Measurements from ENCODE around the gene AIRE.

The AIRE gene

DNA sequence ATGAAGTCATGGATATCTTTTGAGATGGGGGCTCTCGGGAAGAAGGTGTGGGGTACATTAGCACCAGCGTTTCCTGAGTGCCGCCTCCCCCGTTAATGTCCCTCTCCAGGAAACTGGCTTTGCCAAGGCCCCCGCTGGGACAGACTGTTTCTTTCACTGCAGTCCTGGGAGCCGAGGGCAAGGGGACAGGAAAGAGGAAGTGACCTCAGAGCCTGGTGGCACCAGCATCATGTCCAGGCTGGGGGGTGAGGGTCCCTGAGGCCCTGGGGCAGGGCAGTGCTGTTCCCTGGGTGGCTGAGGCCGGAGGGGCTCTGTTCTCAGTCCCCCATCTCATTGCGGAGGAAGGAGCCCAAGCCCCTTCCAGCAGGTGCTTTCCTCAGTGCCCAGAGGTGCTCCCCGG, 20.0 kb downstream of the AIRE start:
- DNase-seq (ENCODE audit: low read depth) = no peak

DNA sequence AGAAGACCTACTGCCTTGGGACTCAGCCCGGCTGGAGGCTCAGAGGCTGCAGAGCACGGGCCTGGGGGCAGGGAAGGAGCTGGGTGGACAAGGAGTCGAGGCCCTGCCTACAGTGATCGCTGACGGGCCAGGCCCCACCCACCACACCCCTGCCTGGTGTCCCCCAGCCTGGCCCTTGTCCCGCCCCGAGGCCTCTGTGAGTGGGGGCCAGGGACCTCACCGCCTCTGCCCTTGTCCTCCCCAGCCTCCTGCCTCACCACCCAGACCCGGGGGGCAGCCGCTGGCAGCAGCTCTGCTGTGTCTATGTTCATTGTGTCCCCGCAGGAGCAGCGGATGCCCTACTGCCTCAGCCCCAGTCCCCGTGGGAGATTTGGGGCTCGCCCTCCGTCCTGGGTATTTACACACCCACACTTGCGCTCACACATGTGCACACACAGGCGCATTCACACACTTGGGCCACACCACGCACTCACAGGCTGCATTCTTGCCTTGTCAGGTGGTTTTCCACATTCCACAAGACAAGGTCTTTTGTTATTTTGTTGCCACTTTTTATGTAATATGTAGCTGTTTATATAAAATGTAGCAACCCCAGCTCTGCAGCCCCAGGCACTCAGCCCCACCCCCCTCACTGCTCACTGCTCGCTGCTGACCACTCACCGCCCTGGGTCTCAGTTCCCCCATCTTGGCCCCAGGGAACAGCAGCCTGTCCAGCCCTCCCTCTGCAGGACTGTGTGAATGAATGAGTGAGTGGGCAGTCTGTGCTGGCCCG, 21.4 kb downstream of the AIRE start:
- DNase-seq (ENCODE audit: low read depth) = no peak

DNA sequence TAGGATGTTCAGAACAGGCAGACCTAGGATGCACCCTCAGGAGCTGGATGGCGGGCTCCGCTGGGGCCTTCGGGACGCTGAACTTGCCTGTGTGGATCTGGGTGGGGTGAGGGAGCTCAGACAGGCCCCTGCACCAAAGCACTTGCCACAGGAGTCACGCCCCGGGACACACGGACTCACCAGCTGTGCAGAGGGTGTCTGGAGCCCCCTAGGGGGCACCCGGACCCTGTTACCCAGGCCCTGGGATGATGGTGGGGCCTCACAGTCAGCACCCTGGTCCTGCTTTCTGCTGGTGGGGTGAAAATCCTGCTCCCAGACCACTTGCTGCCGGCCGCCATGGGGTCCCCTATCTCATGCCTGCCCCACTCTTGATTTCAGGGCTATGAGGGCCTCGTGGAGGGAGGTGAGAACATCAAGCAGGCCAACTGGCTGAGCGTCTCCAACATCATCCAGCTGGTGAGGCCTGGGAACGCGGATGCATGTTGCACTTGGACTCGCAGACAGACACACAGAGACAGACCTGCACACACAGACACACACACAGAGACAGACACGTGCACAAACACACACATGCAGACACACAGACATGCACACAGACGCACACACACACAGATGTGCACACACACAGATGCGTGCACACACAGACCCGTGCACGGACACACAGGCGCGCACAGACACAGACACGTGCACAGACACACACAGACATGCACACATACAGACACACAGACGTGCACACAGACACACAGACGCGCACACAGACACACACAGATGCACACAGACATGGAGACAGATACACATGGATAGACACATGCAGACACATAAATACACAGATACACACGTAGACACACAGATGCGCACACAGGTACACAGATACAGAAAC, 25.2 kb downstream of the AIRE start:
- no peak for DNase-seq (ENCODE audit: low read depth)

DNA sequence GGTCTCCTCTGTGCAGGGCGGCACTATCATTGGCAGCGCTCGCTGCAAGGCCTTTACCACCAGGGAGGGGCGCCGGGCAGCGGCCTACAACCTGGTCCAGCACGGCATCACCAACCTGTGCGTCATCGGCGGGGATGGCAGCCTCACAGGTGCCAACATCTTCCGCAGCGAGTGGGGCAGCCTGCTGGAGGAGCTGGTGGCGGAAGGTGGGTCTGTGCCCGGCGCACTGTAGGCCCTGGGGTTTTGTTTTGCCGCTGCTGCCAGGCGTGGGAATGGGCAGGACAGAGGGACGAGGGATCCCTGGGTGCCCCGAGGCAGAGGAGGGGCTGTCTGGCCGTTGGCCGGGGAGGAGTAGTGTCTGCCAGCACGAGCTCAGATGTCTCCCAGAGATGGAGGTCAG, 26.4 kb downstream of the AIRE start:
- no peak for DNase-seq (ENCODE audit: low read depth)

DNA sequence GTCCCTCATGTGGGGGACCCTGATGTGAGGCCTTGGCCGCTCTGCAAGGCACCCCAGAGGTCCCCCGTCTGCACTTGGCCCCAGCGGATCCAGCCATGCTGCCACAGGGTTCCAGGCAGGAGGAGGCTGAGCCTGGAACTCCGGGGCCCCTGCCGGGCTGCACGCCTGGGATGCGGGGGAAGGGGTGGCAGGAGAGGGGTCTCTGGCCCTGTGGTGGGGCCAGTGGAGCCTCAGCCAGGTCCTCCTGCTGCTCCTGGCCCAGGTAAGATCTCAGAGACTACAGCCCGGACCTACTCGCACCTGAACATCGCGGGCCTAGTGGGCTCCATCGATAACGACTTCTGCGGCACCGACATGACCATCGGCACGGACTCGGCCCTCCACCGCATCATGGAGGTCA, 27.0 kb downstream of the AIRE start:
- DNase-seq (ENCODE audit: low read depth) = no peak

DNA sequence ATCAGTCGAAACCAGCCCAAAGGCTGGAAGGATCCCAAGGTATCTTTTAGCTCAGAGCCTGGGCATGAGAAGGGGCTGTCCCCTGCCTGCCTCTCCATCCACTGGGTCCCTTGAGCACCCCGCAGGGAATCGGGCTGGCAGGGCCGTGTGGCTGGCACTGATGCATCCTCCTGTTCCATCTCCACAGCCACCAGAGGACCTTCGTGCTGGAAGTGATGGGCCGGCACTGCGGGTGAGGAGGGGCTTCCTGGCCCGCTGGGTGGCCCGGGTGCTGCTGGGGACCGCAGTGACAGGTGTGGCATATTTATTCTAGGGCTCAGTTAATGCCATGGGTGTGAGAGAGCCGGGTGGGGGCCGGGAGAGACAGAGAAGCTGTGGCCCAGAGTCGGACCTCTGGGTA, 27.8 kb downstream of the AIRE start:
- no peak for DNase-seq (ENCODE audit: low read depth)

DNA sequence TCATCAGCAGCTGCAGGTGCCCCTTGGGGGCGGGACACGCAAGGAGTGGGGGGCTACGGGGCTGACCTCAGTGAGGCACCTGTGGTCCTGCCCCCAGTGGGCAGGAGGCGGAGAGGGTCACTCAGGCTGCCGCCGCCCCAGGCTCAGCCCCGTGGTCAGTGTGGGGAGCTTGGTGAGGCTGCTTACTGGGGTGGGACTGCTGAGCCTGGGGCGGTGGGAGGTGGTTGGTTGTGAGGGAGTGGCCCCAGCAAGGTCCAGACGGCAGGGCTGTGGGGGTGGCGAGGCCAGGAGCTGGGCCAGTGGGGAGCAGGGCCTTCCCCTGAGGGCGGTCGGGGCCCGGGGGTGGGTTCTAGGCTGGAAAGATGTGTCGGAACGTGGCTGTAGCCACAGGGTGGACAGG, 28.5 kb downstream of the AIRE start:
- no peak for DNase-seq (ENCODE audit: low read depth)

DNA sequence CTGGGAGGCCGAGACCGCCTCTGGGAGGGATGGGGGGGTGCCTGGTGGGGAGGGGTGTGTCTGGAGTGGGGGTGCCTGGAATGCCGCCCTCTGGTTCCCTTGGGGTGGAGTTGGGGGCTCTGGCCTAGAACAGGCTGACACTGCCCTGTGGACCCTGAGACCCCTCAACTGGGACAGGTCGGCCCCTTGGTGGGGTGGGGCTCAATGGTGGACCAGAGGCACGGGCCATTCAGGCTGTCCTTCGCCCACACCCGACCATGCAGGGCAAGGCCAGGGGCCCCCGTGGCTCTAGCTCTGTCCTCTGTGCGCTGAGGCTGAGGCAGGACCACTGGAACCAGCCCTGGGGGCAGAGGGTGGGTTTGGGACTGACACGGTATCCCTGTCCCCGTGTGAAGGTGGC, 28.9 kb downstream of the AIRE start:
- DNase-seq (ENCODE audit: low read depth) = no peak

DNA sequence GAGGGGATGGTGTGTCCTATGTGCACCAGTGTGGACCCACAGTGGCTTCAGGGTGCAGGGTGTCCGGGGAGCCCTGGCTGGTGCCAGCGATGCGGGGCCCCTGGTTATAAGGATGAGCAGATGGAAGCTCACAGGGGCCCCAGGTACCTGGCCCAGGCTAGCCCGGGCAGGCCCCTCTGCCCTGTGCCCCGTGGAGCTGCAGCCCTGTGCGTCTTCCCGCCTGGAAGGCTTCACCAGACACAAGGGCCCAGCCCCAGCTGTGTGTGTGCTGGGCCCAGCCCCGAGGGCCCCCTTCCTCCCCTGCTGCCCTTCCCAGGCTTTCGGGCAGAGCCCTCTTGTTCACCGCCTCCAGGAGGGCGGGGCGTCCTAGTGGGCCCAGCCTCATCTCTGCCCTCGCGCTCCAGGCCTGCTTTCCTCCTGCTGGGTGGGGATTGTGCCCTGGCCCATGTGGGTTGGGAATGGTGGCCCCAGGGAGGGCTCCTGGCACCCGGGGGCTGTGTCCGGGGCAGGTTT, 30.1 kb downstream of the AIRE start:
- no peak for DNase-seq (ENCODE audit: low read depth)

DNA sequence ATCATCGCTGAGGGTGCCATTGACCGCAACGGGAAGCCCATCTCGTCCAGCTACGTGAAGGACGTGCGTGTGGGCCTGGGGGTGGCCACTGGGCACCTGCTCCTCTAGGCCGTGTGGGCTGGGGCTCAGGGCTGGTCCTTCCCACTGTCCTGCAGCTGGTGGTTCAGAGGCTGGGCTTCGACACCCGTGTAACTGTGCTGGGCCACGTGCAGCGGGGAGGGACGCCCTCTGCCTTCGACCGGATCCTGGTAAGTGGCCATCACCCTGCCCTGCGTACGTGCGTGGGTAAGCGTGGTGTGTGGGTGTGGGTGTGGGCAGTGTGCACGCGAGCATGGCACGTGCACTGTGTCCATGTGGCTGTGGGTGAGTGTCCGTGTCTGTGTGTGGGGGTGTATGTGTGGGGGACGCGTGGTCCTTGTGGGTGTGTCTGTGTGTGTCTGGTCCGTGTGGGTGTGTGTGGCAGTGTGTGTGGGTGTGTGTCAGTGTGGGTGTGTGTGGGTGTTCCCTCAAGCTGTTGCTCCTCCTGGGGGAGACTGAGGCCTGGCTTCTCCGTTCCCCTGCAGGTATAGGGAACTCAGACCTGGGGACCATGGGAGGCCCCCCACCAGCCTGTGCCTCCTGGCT, 30.7 kb downstream of the AIRE start:
- DNase-seq (ENCODE audit: low read depth) = no peak

DNA sequence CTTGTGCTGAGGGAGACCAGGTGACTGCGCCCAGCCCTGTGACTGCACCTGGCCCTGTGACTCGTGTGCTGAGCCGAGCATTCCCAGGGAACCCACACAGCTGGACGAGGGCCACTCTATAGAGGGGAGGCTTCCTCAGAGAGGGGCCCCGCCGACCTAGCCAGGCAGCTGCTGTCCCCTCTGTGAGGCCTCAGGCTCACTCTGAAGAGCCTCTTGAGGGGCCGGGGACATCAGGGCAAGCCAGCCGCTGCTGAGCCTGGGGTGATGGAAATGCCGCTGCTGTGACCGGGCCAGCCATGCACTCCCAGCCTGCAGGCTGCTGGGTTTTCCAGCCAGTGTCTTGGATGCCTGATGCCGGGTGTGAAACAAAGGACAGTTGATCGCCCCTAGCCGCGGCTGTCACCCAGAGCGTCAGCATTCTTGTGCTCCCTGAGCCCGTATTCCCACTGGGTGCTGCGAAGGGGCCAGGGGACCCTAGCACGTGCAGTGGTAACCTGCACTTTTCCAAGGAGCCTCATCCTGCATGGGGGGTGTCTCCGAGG, 31.6 kb downstream of the AIRE start:
- DNase-seq (ENCODE audit: low read depth) = no peak

DNA sequence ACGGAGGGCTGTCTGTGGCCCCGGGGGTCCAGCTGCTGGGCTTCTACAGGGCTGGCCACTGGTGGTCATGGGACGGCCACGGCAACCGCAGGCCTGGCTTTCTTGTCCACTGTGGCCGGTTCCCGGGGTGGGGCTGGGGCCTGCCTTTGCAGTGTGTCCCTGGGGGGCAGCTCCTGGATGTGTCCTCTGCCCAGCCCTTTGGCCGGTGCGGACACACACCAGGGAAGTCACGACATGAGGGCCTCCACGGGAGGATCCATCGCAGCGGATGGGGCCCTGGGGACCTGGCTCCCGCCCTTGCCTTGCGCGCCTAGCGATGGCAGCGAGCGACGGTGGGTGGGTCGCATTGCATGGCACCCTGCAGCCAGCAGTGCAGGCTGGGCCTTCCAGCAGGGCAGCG, 32.2 kb downstream of the AIRE start:
- DNase-seq (ENCODE audit: low read depth) = no peak

DNA sequence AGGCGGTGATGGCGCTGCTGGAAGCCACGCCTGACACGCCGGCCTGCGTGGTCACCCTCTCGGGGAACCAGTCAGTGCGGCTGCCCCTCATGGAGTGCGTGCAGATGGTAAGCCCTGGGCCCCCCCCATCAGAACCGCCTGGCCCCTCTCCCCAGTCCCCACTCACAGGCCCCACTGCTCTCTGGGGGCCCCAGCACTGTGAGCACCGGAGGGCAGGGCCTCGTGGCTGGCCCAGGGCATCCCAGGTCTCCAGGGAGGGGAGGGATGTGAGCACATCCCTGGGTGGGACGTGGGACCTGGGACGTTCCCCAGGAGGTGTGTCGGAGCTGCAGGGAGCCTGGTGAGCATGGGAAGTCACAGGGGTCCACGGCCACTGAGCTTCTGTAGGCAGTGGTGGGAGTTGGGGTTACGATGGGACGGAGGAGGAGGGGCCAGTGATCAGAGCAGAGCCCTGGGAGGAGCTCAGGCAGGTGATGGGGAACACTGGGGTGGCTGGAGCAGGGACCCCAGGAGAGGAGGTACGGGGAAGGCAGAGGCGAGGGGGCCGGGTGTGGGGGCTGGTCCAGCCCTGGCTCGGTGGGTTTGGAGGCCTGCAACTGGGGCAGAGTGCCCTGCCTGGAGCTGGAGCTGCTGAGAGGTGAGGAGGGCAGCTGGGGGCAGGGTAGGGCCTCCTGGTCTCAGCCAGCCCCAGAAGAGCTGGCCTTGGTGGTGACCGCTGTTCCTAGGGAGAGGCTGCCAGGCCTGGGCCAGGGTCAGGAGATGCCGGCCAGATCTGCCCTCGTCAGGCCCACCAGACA, 33.0 kb downstream of the AIRE start:
- DNase-seq (ENCODE audit: low read depth) = no peak

DNA sequence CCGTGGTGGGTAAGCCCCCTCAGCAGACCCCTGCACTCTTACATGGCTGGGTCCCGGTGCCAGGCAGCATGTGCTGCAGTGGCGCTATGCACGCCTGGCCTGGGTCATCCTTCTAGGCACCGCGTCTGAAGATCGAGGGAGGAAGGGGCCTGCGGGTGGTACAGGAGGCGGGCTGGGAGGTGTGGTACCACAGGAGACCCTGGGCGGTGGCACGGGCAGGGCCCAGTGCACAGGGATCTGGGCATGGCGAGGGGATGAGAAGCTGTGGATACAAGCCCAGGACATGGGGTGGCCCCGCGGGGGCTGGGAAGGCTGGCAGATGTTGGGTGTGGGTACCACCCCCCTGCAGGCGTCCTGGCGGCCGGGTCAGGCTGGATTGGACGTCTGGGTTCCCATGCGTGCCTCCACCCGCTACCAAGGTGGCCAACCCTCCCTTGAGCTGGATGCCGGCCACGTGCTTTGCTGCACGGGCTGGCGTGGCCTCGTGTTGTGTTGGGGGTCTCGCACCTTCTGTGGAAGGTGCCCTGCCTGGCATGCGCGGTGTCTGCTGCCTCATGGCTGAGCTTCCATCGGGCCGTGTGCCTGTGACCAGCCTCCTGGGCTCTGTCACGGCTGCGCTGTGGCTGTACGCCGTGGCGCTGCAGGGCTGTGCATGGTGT, 33.9 kb downstream of the AIRE start:
- DNase-seq (ENCODE audit: low read depth) = no peak

DNA sequence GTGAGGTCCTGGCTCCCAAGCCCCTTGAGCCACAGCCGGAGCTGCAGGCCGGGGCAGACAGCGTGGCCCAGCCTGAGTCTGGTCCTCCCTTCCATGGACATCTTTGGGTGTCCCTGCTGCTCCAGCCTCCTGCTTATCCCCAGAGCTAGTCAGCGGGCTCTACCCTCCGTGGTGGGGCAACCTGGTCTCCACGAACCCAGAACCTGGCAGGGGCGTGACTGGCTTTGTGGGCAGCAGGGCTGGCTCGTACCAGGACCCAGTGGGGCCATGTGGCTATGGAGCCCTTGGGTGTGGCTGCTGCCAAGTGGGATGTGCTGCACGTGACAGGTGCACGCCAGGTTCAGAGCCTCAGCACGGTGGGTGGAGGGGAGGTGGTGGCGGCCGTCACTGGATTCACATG, 35.2 kb downstream of the AIRE start:
- DNase-seq (ENCODE audit: low read depth) = no peak

DNA sequence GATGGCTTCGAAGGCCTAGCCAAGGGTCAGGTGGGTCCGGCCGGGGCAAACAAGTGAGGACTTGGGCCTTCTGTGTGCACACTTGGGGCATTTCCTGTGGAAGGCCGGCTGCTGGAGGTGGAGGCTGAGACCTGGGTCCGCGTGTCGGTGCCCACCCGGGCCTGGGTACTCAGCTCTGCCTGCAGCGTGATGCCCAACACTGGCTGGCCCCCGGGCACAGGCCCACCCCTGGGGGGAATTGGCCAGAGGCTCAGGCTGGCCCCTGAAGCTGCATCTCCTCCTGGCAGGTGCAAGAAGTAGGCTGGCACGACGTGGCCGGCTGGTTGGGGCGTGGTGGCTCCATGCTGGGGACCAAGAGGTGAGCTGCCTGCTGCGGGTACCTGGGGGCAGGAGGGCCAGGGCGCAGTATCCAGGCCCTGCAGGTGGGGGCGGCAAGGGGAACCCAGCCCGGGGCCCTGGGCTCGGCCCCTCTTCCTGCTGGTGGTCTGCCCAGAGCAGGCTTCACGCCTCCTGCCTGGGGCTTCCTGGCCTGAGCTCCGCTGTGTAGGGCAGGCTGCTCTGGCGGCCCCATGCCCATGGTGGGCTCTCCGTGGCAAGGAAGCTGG, 36.3 kb downstream of the AIRE start:
- no peak for DNase-seq (ENCODE audit: low read depth)

DNA sequence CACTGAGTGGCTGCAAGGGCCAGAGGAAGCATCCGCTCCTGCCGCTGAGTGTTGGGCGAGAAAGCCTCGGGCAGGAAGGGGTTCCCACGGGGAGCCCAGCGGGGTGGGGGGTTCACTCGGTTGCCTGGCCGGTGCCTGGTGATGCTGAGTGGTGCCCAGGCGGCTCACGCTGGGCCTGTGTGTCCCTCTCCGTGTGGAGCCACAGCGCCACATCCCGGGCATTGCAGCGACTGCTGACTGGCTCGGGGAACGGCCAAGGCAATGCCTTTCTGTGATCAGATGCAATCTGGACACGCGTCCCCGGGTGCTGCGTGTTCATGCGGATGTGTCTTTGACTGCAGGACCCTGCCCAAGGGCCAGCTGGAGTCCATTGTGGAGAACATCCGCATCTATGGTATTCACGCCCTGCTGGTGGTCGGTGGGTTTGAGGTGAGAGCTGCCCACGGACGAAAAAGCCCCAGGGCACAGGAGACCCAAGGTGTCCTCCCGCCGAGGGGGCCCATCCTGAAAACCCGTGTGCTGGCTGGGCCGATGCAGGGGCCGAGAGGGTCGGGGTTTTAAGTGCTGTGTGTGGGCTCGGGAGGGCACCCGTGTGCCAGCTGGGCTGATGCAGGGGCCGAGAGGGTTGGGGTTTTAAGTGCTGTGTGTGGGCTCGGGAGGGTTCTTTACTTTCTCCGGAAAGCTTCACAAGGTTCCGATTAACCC, 37.1 kb downstream of the AIRE start:
- DNase-seq (ENCODE audit: low read depth) = no peak

DNA sequence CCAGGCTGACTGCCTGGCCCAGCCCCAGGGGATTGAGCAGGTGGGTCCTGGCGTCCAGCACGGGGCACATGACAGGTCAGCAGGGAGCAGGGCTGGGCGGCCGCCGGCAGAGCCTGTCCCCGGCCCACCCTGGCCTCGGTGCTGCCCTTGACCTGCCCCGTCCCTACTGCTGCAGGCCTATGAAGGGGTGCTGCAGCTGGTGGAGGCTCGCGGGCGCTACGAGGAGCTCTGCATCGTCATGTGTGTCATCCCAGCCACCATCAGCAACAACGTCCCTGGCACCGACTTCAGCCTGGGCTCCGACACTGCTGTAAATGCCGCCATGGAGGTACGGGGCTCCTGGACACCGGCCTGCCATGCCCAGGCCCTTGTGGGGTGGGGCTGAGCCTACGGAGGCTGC, 37.9 kb downstream of the AIRE start:
- no peak for DNase-seq (ENCODE audit: low read depth)

DNA sequence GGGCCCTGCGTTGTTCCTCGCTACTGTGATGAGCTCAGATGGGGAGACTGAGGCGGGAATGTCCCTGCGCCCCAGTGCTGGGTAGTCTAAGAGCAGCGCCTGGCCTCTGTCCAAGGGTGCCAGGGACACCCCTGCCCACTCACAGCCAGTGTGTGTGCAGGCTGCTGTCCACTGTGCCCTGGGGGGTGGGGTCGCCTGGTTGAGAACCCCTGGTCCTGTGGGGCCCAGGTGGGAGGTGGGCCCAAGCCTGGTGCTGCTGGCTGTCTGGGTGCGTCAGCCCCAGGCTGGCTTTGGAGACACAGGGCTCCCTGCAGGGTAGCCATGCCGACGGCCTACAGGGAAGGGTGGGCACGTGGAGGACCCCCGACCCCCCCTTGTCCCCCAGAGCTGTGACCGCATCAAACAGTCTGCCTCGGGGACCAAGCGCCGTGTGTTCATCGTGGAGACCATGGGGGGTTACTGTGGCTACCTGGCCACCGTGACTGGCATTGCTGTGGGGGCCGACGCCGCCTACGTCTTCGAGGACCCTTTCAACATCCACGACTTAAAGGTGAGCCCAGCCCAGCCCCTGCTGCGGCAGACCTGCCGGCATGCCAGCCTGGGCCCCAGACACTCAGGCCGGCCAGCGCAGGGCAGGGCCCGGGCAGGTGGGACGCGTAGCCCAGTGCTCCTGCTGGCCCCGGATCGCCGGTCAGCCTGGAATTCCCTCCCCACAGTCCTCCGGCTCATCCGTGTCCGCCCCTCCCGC, 38.6 kb downstream of the AIRE start:
- DNase-seq (ENCODE audit: low read depth) = no peak

DNA sequence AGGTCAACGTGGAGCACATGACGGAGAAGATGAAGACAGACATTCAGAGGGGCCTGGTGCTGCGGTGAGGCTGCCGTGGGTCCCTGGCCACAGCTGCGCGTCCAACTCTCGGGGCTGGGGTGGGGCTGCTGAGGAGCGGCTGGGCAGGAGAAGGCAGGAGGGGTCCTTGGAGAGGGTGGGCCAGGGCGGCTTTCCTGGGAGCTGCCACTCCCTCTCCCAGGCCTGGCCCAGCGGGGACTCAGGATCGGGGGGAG, 39.1 kb downstream of the AIRE start:
- no peak for DNase-seq (ENCODE audit: low read depth)

Data from non-pigmented ciliary epithelial cell (primary cell).